WTC11 (cell line): ENCODE results near the gene CCDC82. TPM values are rescaled to one million over a fixed set of nuclear protein-coding genes. Genes with fewer than 3 reads are reported as not detected.

ENCODE experiments used
- ATAC-seq: fragments of 200-7000 bp; cut with Tn5 transposase; 2 replicates; pipeline ENCODE4 v1.10.0; 2021; ENCODE audit warnings: mild to moderate bottlenecking, moderate library complexity
- CTCF ChIA-PET: fragments of 300-600 bp; sonication (Branson Sonifier 250); formaldehyde crosslinking; loops from one replicate; lab custom pipeline; 2021; ENCODE audit warnings: antibody characterized with exemption; lab: Charles Lee
- POLR2A ChIA-PET: fragments of 350-600 bp; sonication (Branson Sonifier 250); formaldehyde crosslinking; loops from one replicate; lab custom pipeline; 2021; ENCODE audit warnings: antibody characterized with exemption; lab: Charles Lee
- DNase-seq: peaks from one replicate; pipeline ENCODE4 v3.0.0; 2021; ENCODE audit warnings: low spot score
- H3K27ac Mint-ChIP-seq: 2 replicates; pipeline ENCODE4 v1.8.0; 2021; ENCODE audit warnings: mixed read lengths
- H3K27me3 Mint-ChIP-seq: 2 replicates; pipeline ENCODE4 v1.8.0; 2021; ENCODE audit warnings: low read depth, mild to moderate bottlenecking, moderate library complexity, mixed read lengths
- H3K36me3 Mint-ChIP-seq: 2 replicates; pipeline ENCODE4 v1.8.0; 2021; ENCODE audit warnings: mixed read lengths
- H3K4me1 Mint-ChIP-seq: 2 replicates; pipeline ENCODE4 v1.8.0; 2022; ENCODE audit warnings: mixed read lengths
- H3K4me3 Mint-ChIP-seq: 2 replicates; pipeline ENCODE4 v1.8.0; 2021; ENCODE audit warnings: mild to moderate bottlenecking, moderate library complexity, mixed read lengths
- H3K9me3 Mint-ChIP-seq: 2 replicates; pipeline ENCODE4 v1.8.0; 2021; ENCODE audit warnings: mixed read lengths
- ATF3 ChIP-seq: sonication (generic); formaldehyde crosslinking; conservative IDR thresholded peaks from 2 replicates; pipeline ENCODE4 v1.8.1; 2022; ENCODE audit warnings: mild to moderate bottlenecking, missing genetic modification reagents
- CBFB ChIP-seq: sonication (generic); formaldehyde crosslinking; IDR thresholded peaks from 2 replicates; pipeline ENCODE4 v1.8.1; 2022; ENCODE audit warnings: mild to moderate bottlenecking, low read depth, missing genetic modification reagents
- CDX4 ChIP-seq: fragments of 250-450 bp; sonication (Bioruptor Pico); IDR thresholded peaks from 2 replicates; pipeline ENCODE4 v1.9.0; 2021; ENCODE audit warnings: moderate library complexity, mild to moderate bottlenecking, inconsistent platforms, borderline replicate concordance
- CTCF ChIP-seq: fragments of 200-600 bp; IDR thresholded peaks from 2 replicates; pipeline ENCODE4 v1.8.0; 2022; ENCODE audit warnings: antibody characterized with exemption
- E2F1 ChIP-seq: sonication (generic); formaldehyde crosslinking; IDR thresholded peaks from 2 replicates; pipeline ENCODE4 v1.8.0; 2022; ENCODE audit warnings: mild to moderate bottlenecking, missing genetic modification reagents
- E2F4 ChIP-seq: sonication (generic); formaldehyde crosslinking; IDR thresholded peaks from 2 replicates; pipeline ENCODE4 v1.8.1; 2022; ENCODE audit warnings: low read depth, mild to moderate bottlenecking, moderate library complexity, missing genetic modification reagents, borderline replicate concordance
- ELF4 ChIP-seq: sonication (generic); formaldehyde crosslinking; IDR thresholded peaks from 2 replicates; pipeline ENCODE4 v1.8.1; 2022; ENCODE audit warnings: low read depth, mild to moderate bottlenecking, moderate library complexity, missing genetic modification reagents
- EMX1 ChIP-seq: fragments of 250-450 bp; sonication (Bioruptor Pico); IDR thresholded peaks from 2 replicates; pipeline ENCODE4 v1.8.0; 2021; ENCODE audit warnings: mild to moderate bottlenecking
- ESRRA ChIP-seq: sonication (generic); formaldehyde crosslinking; IDR thresholded peaks from 2 replicates; pipeline ENCODE4 v1.8.1; 2022; ENCODE audit warnings: mild to moderate bottlenecking, missing genetic modification reagents, borderline replicate concordance
- ETV6 ChIP-seq: sonication (generic); formaldehyde crosslinking; IDR thresholded peaks from 2 replicates; pipeline ENCODE4 v1.8.1; 2022; ENCODE audit warnings: mild to moderate bottlenecking, missing genetic modification reagents
- FOXJ3 ChIP-seq: sonication (generic); formaldehyde crosslinking; IDR thresholded peaks from 2 replicates; pipeline ENCODE4 v1.9.0; 2021; ENCODE audit warnings: missing genetic modification reagents, mild to moderate bottlenecking, borderline replicate concordance
- FOXK1 ChIP-seq: sonication (generic); formaldehyde crosslinking; IDR thresholded peaks from 2 replicates; pipeline ENCODE4 v1.8.0; 2022; ENCODE audit warnings: mild to moderate bottlenecking, moderate library complexity, missing genetic modification reagents
- GTF2I ChIP-seq: fragments of 250-450 bp; sonication (Bioruptor Pico); conservative IDR thresholded peaks from 2 replicates; pipeline ENCODE4 v1.4.0; 2021; ENCODE audit warnings: mild to moderate bottlenecking
- IRF1 ChIP-seq: sonication (generic); formaldehyde crosslinking; IDR thresholded peaks from 2 replicates; pipeline ENCODE4 v1.8.0; 2023; ENCODE audit warnings: missing genetic modification reagents
- IRF2 ChIP-seq: sonication (generic); formaldehyde crosslinking; IDR thresholded peaks from 2 replicates; pipeline ENCODE4 v1.8.0; 2022; ENCODE audit warnings: low read depth, missing genetic modification reagents, borderline replicate concordance
- MYBL2 ChIP-seq: sonication (generic); formaldehyde crosslinking; IDR thresholded peaks from 2 replicates; pipeline ENCODE4 v1.8.1; 2023; ENCODE audit warnings: mild to moderate bottlenecking, moderate library complexity, missing genetic modification reagents
- NR2C2 ChIP-seq: sonication (generic); formaldehyde crosslinking; IDR thresholded peaks from 2 replicates; pipeline ENCODE4 v1.8.0; 2022; ENCODE audit warnings: mild to moderate bottlenecking, missing genetic modification reagents
- PRRX2 ChIP-seq: fragments of 250-450 bp; sonication (Bioruptor Pico); IDR thresholded peaks from 2 replicates; pipeline ENCODE4 v1.8.0; 2021; ENCODE audit warnings: mild to moderate bottlenecking
- RORB ChIP-seq: fragments of 250-450 bp; sonication (Bioruptor Pico); IDR thresholded peaks from 2 replicates; pipeline ENCODE4 v1.9.0; 2021; ENCODE audit warnings: mild to moderate bottlenecking
- STAT6 ChIP-seq: sonication (generic); formaldehyde crosslinking; conservative IDR thresholded peaks from 2 replicates; pipeline ENCODE4 v1.8.1; 2023; ENCODE audit warnings: mild to moderate bottlenecking, low read depth, missing genetic modification reagents, moderate library complexity
- USF1 ChIP-seq: sonication (generic); formaldehyde crosslinking; IDR thresholded peaks from 2 replicates; pipeline ENCODE4 v1.8.0; 2022; ENCODE audit warnings: mild to moderate bottlenecking, missing genetic modification reagents
- ZMAT4 ChIP-seq: fragments of 250-450 bp; sonication (Bioruptor Pico); IDR thresholded peaks from 2 replicates; pipeline ENCODE4 v1.9.0; 2021; ENCODE audit warnings: mild to moderate bottlenecking
- ZNF121 ChIP-seq: sonication (generic); formaldehyde crosslinking; IDR thresholded peaks from 2 replicates; pipeline ENCODE4 v1.8.0; 2023; ENCODE audit warnings: missing genetic modification reagents
- ZNF671 ChIP-seq: fragments of 250-450 bp; sonication (Bioruptor Pico); IDR thresholded peaks from 2 replicates; pipeline ENCODE4 v1.8.0; 2021; ENCODE audit warnings: mild to moderate bottlenecking
- ZSCAN18 ChIP-seq: fragments of 250-450 bp; sonication (Bioruptor Pico); IDR thresholded peaks from 2 replicates; pipeline ENCODE4 v2.1.2; 2022; ENCODE audit warnings: mild to moderate bottlenecking, moderate library complexity
- total RNA-seq: library from RNA; stranded (reverse); gene quantifications from 3 replicates; pipeline ENCODE4 v1.2.3, GENCODE V29; 2021

CCDC82 gene
- total RNA-seq, 1 experiment from 2014 or later = 16.3 TPM

- Mint-ChIP-seq H3K4me3 (no peak overlapping the region), H3K27me3 (no peaks in the 10 kb centered on the region), H3K27ac (no peak overlapping the region), H3K4me1 (peaks cover 13% of the 10 kb centered on the region), H3K9me3 (no peaks in the 10 kb centered on the region), H3K36me3 (peaks cover 4% of the 10 kb centered on the region)
- TF ChIP-seq FOXK1 (CRISPR knock-in tag) (no peak), ZNF121 (CRISPR knock-in tag) (no peak), ELF4 (no peak), FOXJ3 (CRISPR knock-in tag) (no peak), ZNF671 (CRISPR knock-in tag) (no peak), NR2C2 (CRISPR knock-in tag) (no peak), ZMAT4 (CRISPR knock-in tag) (no peak), E2F1 (CRISPR knock-in tag) (no peak), IRF1 (CRISPR knock-in tag) (no peak), ATF3 (CRISPR knock-in tag) (no peak), RORB (CRISPR knock-in tag) (no peak), CDX4 (no peak), IRF2 (no peak), EMX1 (CRISPR knock-in tag) (no peak), ESRRA (CRISPR knock-in tag) (no peak), CTCF (no peak), E2F4 (CRISPR knock-in tag) (no peak)
- ChIA-PET CTCF (no interaction called here), POLR2A (no interaction called here)
- DNase-seq (no peak), ATAC-seq (no peak)
Observed at GRCh38 chr11:96385187-96385586, 4.5 kb downstream of the CCDC82 start.

- Mint-ChIP-seq H3K36me3 (peaks cover 4% of the 10 kb centered on the region), H3K9me3 (no peaks in the 10 kb centered on the region), H3K4me1 (peaks cover 12% of the 10 kb centered on the region), H3K4me3 (no peak overlapping the region), H3K27me3 (no peaks in the 10 kb centered on the region), H3K27ac (no peak overlapping the region)
- ChIA-PET POLR2A (no interaction called here), CTCF (interaction anchor here (1.0 kb wide), 1 partner anchor 10 kb away, joined by 3 read pairs; no protein-coding TSS in a partner anchor)
- DNase-seq = no peak
- ATAC-seq = no peak
- TF ChIP-seq GTF2I (no peak), ZSCAN18 (CRISPR knock-in tag) (no peak), ETV6 (CRISPR knock-in tag) (no peak), MYBL2 (CRISPR knock-in tag) (no peak), STAT6 (CRISPR knock-in tag) (no peak), CBFB (CRISPR knock-in tag) (no peak), ATF3 (CRISPR knock-in tag) (no peak), PRRX2 (CRISPR knock-in tag) (no peak), USF1 (CRISPR knock-in tag) (no peak), ELF4 (no peak)
Observed at GRCh38 chr11:96384156-96384555, 5.6 kb downstream of the CCDC82 start.
